NCI-H1105 treated with DMSO at 0.1 percent for 48 hours (cell line): ENCODE results near the gene KRTAP10-3.

Experiments used
- DNase-seq: peaks from one replicate; lab custom pipeline; 2025; lab: John Stamatoyannopoulos, UW

The KRTAP10-3 gene

GRCh38 chr21:44547656-44548331 lies 10.8 kb downstream of the KRTAP10-3 start:
- no peak for DNase-seq

- DNase-seq = no peak
Measured at GRCh38 chr21:44544566-44544965, 14.0 kb downstream of the KRTAP10-3 start.

GRCh38 chr21:44542716-44543115 lies 15.9 kb downstream of the KRTAP10-3 start:
- DNase-seq = no peak

DNA sequence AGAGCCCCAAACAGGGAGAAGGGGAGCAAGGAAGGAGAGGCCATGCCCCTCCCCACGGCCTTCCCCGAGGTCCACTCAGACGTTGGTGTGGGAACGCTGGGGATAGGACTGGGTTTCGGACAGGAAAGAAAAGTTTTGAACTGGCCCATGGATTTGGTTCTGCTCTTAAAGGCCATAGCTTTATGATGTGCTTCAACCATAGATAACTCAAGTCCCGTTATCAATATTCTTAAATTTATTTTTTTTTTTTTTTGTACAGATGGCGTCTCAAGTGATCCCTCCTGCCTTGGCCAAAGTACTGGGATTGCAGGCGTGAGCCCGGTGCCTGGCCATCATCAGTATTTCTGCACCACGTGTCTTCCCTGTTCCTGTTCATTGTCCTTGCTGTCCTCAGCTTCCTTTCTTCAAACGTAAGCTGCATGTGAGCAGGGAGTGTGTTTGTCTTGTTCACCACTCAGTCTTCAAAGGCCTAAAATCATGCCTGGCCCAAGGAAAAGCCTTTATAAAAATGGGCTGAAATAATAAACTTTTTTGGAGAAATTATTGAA lies 17.8 kb downstream of the KRTAP10-3 start:
- DNase-seq = no peak

DNA sequence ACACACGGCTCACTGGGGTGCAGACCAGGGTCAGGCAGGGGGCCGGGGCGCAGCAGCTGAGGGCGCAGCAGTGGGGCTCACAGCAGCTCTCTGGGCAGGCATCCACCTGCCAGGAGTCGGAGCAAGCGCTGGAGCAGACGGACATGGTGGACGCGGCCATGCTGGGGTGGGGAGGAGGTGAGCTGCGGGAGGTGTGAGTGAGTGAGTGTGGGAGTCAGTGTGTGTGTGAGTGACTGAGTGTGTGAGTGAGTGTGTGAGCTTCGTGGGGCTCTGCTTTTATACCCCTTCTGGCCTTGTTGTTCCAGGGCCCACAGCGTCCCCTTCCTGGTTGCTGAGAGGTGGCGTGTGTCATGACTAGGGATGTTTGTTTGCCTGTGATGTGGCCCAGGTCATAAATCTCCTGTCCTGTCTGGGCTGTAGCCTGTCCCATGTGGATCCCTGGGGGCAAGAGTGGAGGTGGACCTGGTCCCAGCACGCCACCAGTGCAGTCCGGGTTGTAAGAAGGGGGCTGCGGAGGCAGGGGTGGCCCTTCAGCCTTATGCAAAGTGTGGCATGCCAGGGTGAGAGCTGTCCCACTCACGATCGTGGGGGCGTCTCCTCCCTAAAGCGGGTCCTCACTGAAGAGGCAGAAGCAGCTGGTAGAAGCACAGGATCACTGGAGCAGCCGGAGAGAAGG lies 18.5 kb downstream of the KRTAP10-3 start, which contains the start of gene KRTAP10-1:
KRTAP10-1 (minus strand) TSS at position 205 of the 676 bp plus-strand sequence; CDS start at position 160, 45 bp downstream.
- DNase-seq = no peak

DNA sequence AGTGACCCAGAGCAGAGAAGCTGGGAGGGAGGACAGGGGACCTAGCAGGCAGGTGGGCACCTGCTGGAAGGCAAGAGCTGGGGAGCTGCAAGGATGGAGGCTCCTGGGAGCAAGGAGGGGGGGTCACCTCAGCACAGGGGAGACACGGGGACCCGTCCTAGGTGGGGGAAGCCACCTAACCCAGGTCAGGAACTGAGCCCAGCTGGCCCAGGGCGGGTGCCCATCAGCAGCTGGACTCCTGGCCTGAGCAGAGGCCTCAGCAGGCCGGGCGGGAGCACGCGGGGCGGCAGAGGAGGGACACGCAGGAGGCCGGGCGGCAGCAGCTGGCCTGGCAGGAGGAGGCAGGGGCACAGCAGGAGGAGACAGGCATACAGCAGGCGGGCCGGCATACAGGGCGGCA lies 19.5 kb downstream of the KRTAP10-3 start:
- no peak for DNase-seq

DNA sequence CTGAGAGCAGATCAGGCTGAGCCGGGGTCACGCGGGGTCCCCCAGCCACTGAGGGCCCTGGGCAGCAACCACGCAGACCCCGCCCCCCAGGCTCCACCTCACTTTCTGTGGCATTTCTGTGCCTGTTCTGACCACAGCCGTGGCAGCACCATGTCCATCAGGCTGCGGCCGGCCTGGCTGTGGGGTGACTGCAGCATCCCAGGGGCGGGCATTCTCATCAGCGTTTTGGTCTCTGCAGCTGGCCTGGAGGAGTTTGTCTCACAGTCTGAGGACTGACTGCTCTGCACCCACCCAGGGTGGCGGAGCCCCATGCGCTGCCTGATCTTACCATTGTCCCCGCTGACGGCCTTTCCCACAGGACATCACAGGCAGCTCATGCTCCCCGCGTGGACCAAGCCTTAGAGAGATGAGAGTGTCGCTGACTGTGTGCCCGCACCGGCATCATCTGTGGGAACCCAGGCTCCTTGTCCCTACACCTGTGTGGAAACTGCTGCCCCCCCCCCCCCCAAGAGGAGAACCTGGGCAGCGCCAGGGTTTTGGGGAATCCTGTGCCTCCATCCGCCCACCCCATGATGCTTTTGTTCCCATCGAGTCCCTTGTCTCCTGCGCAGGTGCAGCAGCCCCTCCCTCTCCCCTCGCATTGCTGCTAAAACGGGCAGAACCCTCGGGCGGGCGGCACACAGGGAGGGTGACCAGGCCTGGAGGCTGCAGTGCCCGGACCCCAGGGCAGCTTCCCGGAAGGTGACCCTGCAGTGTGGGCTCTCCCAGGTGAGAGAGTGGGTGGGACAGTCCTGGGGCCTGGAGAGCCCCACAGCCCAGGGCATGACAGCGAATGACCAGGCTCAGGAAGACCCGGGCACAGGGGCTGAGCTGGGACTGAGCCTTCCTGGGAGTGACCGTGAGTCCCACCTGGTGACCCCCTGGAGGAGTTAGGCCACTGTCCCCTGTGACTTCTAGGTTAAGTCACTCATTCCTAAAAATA lies 20.4 kb downstream of the KRTAP10-3 start:
- no peak for DNase-seq

DNA sequence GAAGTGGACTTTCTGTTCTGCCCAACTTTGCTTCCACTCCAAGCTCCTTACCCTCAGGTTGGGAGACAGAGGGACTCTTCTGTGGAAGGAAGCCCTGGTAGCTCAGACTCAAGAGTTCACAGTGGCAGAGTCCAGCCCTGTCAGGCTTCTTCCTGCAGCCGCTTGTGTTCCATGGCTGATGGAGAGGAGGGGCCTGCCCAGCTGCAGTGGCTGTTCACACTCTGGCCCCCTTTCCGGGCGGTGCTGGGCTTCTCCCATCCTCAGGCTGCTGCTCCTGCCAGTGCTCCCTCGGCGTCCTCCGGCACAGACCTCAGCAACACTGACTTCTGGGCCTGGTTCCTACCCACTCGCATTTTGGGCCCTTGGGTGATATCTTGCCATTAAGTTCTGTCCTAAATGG lies 22.6 kb downstream of the KRTAP10-3 start:
- no peak for DNase-seq

DNA sequence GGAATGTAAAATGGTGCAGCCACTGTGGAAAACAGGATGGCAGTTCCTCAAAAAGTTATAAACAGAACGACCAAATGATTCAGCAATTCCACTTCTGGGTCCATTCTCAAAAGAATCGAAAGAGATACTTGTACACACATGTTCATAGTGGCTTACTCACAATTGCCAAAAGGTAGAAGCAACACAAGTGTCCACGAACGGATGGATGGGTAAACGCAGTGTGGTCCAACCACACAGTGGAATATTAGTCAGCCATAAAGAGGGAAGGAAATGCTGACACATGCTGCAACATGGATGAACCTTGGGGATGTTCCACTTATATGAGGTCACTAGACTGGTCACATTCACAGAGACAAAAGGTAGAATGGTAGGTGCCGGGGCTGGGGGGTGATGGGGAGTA lies 23.9 kb downstream of the KRTAP10-3 start:
- DNase-seq = no peak

GRCh38 chr21:44533891-44534627 lies 24.5 kb downstream of the KRTAP10-3 start:
- no peak for DNase-seq

- DNase-seq = no peak
Measured at GRCh38 chr21:44533121-44533890, 25.3 kb downstream of the KRTAP10-3 start.

GRCh38 chr21:44532712-44533111 lies 25.9 kb downstream of the KRTAP10-3 start:
- no peak for DNase-seq

DNA sequence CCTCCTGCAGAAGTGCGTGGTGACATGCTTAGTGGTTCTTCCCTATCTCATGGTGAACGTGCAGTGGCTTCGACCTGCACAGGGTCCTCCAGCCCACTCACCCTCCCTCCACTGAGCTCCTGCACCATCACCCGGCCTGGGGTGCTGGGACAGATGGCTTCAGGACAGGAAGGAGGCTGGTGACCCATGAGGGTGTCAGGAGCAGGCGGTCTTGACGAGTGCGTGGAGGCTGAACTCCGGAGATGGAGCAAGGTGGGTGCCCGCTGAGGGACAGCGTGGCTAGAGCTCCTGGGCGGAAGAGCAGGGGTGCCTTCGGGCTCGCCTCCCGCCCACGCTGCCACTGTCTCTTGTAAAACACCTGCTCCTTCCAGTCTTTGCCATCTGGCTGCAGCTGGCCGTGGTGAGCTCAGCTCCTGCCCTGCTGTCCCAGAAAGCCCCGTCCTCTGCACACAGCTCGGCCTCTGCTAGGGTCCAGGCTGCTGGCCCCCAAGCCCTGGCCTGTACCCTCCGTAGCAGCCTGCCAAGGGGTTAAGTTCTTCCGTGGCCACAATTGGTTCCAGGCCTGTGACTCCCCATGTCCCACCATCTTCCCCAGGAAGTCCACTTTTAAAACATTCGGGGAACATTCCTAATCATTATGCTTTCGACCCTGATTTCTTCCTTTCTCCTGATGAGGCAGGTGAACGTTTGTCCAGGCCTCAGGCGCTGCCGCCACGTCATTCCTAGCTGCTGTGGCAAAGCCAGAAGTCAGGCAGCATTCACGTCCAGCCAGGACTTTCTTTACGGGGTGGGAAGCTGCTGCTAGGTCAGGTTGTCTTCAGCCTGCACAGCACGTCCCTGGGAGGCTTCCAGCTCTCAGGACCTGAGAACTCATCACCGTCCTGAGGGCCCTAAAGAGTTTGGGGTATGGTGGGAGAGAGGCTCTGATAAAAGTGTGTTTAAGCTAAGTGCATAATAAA lies 26.7 kb downstream of the KRTAP10-3 start:
- no peak for DNase-seq

GRCh38 chr21:44530903-44531605 lies 27.5 kb downstream of the KRTAP10-3 start:
- no peak for DNase-seq

DNA sequence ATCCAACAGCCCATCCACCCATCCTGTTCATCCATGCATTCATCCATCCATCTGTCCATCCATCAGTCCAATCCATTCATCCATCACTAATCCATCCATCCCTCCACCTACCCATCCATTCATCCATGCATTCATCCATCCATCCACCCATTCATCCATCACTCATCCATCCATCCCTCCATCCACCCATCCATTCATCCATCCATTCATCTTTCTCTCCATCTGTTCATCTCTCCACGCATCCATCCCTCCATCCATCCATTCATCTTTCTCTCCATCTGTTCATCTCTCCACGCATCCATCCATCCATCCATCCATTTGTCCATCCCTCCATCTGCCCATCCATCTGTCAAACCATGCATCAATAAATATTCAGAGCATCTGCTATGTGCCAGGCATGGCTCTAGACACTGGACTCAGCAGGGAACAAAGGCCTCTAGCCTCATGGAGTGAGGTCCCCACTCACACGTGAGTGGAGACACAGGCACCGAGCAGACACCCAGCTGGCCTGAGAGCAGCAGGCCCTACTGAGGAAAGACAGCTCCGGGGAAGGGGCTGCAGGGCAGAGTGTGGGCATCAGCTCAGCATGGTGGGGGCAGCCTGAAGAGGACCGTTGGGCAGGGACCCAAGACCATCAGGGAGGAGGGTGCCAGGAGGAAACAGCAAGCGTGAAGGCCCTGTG lies 28.2 kb downstream of the KRTAP10-3 start:
- no peak for DNase-seq

DNA sequence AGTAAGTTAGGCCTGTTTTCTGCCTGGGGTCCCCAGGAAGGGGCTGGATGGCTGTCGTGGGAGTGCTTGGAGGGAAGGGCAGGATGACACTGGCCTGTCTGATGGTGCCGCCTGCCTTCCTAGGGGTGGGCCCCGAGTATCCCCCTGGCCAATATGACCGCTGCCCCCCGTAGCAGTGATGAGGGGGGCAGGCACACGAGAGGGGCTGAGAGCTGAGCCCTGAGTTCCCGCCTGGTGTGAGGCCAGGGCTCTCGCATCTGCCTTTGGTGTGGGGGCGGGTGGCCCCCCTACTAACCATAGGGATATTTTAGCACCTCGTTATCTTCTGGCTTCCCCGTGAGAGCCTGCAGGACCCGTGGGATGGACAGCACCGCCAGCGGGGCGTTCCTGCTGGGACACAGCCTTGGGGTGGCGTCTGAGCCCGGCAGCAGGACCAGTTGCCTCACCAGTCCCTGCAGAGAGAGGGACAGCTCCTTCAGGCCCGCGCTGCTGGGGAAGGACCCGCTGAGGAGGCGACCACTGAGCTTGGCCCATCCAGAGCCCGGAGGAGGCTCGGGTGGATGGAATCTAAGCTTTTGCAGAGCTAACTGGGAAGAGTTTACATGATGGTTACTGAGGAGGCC lies 29.0 kb downstream of the KRTAP10-3 start:
- DNase-seq = no peak

GRCh38 chr21:44529011-44529421 lies 29.6 kb downstream of the KRTAP10-3 start:
- DNase-seq = no peak

- DNase-seq = no peak
Measured at GRCh38 chr21:44528634-44528995, 30.0 kb downstream of the KRTAP10-3 start.
